Lower leg skin (tissue), 4 donors: Measurements from ENCODE around the gene MSTN. TPM values are rescaled to one million over a fixed set of nuclear protein-coding genes. Genes with fewer than 3 reads are reported as not detected.
"Not testable (repeated sequence)": the region's sequence is repeated elsewhere in the genome, so short reads cannot be mapped to it uniquely, and the experiment has no call there.

Source experiments
- DNase-seq, 2 donors: peaks; one replicate each; pipeline ENCODE4 v3.0.0-alpha.2; 2019; ENCODE audit warnings: low spot score in 2 of 2
- H3K4me3 ChIP-seq: fragments of 200-600 bp; sonication (generic); 2 replicates; pipeline ENCODE4 v1.5.1; 2017; ENCODE audit warnings: mild to moderate bottlenecking, low read depth; ENCODE audit not compliant: poor library complexity, severe bottlenecking
- CTCF ChIP-seq, 3 donors: fragments of 450-650 bp; IDR thresholded peaks; one replicate each; pipeline ENCODE4 v1.5.1; 2016; ENCODE audit warnings: antibody characterized with exemption in 3 of 3, mild to moderate bottlenecking in 3 of 3, moderate library complexity in 2 of 3
- POLR2A ChIP-seq, 2 donors: fragments of 450-650 bp; IDR thresholded peaks; one replicate each; pipeline ENCODE4 v1.6.1; 2016 to 2017; ENCODE audit warnings: antibody characterized with exemption in 2 of 2, mild to moderate bottlenecking in 1 of 2, moderate library complexity in 1 of 2
- WGBS, 2 donors: methylation state at CpG; one replicate each; pipeline ENCODE4 v1.1.5; 2018; 5-methylcytosine and 5-hydroxymethylcytosine counted together
- intact Hi-C: fragments of 100-400 bp; cut with DNase I; formaldehyde crosslinking; loops from one replicate; pipeline ENCODE4 v1.15.0; 2023; ENCODE audit warnings: low total_unique reads
- total RNA-seq, 4 donors: library from RNA; depleted of rRNA; stranded (reverse); fragments of >200 nt; gene quantifications; one replicate each; pipeline ENCODE4 v1.1.0, GENCODE V29; 2016

Gene MSTN
- total RNA-seq, 4 donors from 2014 or later: 0.15 to 0.29 TPM; not detected in 2

- WGBS, 2 donors: 21 to 32% methylated on average over 1 of the region's 1 CpG
- intact Hi-C loops: no loop called here
Measured at GRCh38 chr2:190031969-190032618, 30.4 kb downstream of the MSTN start.

GRCh38 chr2:190023860-190024259 lies 38.7 kb downstream of the MSTN start:
- no peak overlapping the region for H3K4me3 ChIP-seq
- 35 to 38% methylated on average over 5 of the region's 5 CpGs for WGBS, 2 donors
- TF ChIP-seq POLR2A (IDR thresholded peaks at IDR 0.05) (no peak), CTCF (IDR thresholded peaks at IDR 0.05) (no peak)
- DNase-seq: no peak
- intact Hi-C loops: no loop called here

More at GRCh38 chr2:190031969-190032618, 30.4 kb downstream of the MSTN start:
- TF ChIP-seq CTCF (IDR thresholded peaks at IDR 0.05) (no peak), POLR2A (IDR thresholded peaks at IDR 0.05) (no peak)
- H3K4me3 ChIP-seq: no peak overlapping the region
- DNase-seq: no peak

GRCh38 chr2:190020720-190021119 lies 41.8 kb downstream of the MSTN start:
- intact Hi-C loops: no loop called here
- H3K4me3 ChIP-seq: no peak overlapping the region
- TF ChIP-seq CTCF (IDR thresholded peaks at IDR 0.05) (no peak), POLR2A (IDR thresholded peaks at IDR 0.05) (no peak)
- DNase-seq: no peak

- intact Hi-C loops: no loop called here
- no peak for DNase-seq
- no peak overlapping the region for H3K4me3 ChIP-seq
- no peak for TF ChIP-seq POLR2A (IDR thresholded peaks at IDR 0.05)
- no peak for TF ChIP-seq CTCF (IDR thresholded peaks at IDR 0.05)
- WGBS, 2 donors: 92 to 97% methylated on average over 1 of the region's 1 CpG
Measured at GRCh38 chr2:190017837-190018236, 44.7 kb downstream of the MSTN start.

GRCh38 chr2:190015969-190016368 lies 46.6 kb downstream of the MSTN start:
- intact Hi-C loops, DNase-seq: not testable (repeated sequence)

More at GRCh38 chr2:190015969-190016368, 46.6 kb downstream of the MSTN start:
- H3K4me3 ChIP-seq: not testable (repeated sequence)
- WGBS, 2 donors: 0 to 80% methylated on average over 1 of the region's 1 CpG
